Fibroblast of mammary gland (primary cell): ENCODE results near the gene ARID4B.

Source experiments
- DNase-seq: peaks from one replicate; pipeline ENCODE4 v3.0.0-alpha.2; 2010; ENCODE audit warnings: low read depth
- H3K4me3 ChIP-seq: 2 replicates; pipeline ENCODE4 v1.5.1; 2011; ENCODE audit warnings: low read depth, mild to moderate bottlenecking, low read length, moderate library complexity; ENCODE audit not compliant: control insufficient read depth
- TF ChIP-seq, protein P1 (sequence below): conservative IDR thresholded peaks from 2 replicates; pipeline ENCODE4 v1.5.1; 2011; ENCODE audit warnings: low read depth, low read length, inconsistent platforms; ENCODE audit not compliant: control insufficient read depth, insufficient read depth

The ARID4B gene

GRCh38 chr1:235342471-235342870 lies 14.5 kb upstream of the ARID4B start:
- no peak for DNase-seq
- TF ChIP-seq, protein P1, sequence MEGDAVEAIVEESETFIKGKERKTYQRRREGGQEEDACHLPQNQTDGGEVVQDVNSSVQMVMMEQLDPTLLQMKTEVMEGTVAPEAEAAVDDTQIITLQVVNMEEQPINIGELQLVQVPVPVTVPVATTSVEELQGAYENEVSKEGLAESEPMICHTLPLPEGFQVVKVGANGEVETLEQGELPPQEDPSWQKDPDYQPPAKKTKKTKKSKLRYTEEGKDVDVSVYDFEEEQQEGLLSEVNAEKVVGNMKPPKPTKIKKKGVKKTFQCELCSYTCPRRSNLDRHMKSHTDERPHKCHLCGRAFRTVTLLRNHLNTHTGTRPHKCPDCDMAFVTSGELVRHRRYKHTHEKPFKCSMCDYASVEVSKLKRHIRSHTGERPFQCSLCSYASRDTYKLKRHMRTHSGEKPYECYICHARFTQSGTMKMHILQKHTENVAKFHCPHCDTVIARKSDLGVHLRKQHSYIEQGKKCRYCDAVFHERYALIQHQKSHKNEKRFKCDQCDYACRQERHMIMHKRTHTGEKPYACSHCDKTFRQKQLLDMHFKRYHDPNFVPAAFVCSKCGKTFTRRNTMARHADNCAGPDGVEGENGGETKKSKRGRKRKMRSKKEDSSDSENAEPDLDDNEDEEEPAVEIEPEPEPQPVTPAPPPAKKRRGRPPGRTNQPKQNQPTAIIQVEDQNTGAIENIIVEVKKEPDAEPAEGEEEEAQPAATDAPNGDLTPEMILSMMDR, result no peak
- H3K4me3 ChIP-seq, result no peak overlapping the region

- H3K4me3 ChIP-seq, result no peak overlapping the region
- TF ChIP-seq, protein P1, result no peak
- DNase-seq, result peak; percentile 34
Measured at GRCh38 chr1:235342039-235342438, 14.1 kb upstream of the ARID4B start.

DNA sequence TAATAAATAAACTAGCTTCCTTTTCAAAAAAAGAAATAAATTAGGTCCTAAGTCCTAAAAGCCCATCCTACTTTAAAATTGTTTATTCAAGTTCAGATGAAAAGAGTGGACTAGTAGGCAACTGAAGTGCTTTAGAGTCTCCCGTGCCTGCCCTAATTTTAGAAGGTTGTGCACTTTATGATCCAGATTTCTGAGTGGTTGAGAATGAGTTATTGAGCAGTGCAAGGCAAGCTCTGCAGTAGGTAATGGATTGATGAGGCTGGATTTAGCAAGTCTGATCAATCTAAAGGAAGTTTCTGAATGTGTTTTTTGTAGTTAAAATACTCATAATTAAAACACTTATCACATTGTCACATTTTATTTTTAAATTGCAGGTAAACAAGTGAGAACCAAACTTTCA lies 13.4 kb upstream of the ARID4B start:
- TF ChIP-seq, protein P1, result no peak
- DNase-seq, result no peak

DNA sequence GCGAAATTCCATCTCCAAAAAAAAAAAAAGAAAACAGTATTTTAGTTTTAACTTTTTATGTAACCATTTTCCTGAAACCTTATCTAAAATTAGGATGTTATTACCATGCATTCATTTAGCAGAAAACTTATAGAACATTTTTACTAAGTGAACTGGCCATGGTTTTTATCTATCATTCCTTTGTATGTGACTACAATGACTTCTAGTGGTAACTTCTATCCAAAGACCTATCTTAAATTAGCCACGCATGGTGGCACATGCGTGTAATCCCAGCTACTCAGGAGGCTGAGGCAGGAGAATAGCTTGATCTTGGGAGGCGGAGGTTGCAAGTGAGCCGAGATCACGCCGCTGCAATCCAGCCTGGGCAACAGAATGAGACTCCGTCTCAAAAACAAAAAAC lies 11.8 kb upstream of the ARID4B start:
- DNase-seq, result no peak
- TF ChIP-seq, protein P1, result no peak
- no peak overlapping the region for H3K4me3 ChIP-seq

More for the DNA sequence above, 13.4 kb upstream of the ARID4B start:
- no peak overlapping the region for H3K4me3 ChIP-seq

- no peak for DNase-seq
- H3K4me3 ChIP-seq, result no peak overlapping the region
- TF ChIP-seq, protein P1, result no peak
Measured at GRCh38 chr1:235336903-235337302, 8.9 kb upstream of the ARID4B start.

DNA sequence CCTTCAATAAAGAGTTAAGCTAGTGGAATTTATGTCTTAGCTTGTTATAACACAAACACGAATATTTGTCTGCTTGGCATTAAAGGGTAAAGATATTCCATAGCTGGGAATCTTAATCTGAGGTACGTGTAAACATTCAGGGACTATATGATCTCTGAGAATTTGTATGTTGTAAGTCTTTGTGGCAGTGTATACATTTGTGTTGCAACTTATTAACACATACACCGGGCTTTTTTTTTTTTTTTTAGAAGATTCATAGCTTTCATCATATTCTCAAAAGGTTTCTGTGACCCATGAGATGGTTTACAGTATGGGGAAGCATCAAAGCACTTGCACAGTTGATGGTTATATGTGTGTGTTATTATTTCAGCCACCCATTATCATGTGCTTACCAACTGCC lies 3.4 kb upstream of the ARID4B start:
- TF ChIP-seq, protein P1, result no peak
- DNase-seq, result no peak
- H3K4me3 ChIP-seq, result no peak overlapping the region

DNA sequence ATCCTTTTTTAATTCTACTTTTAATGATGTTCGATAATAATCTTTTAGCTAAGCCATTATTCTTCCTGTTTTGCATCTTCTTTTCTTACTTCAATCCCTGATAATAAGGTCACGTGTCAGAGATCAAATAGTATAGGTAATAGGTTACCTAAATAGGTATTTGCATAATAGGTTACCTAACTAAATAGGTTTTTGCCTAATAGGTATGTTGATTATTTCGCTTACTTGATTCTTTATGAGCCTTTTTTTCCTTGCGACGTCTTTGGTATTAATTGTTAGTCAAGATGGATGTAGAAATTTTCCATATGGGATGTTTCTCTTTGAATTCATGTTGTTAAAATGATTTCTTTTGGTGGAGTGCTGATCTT lies 2.9 kb upstream of the ARID4B start:
- TF ChIP-seq, protein P1, result no peak
- peak overlapping the region; percentile 39 for H3K4me3 ChIP-seq
- no peak for DNase-seq
